Stimulated activated naive CD8-positive, alpha-beta T cell treated with anti-CD3 and anti-CD28 coated beads, Interleukin-15, amount 100 ng/mL, for 72 hours (primary cell): ENCODE measurements around the gene DPYD.

Experiments used
- ATAC-seq: fragments of 150-1000 bp; cut with Tn5 transposase; 2 replicates; pipeline ENCODE4 v1.10.0; 2021; ENCODE audit warnings: mild to moderate bottlenecking, moderate library complexity
- DNase-seq, 2 donors: peaks; one replicate each; pipeline ENCODE4 v3.0.0; 2021 to 2022
- H3K27ac Mint-ChIP-seq, 2 donors: one replicate each; pipeline ENCODE4 v1.8.0; 2022; ENCODE audit warnings: mild to moderate bottlenecking in 2 of 2, mixed read lengths in 2 of 2, moderate library complexity in 2 of 2
- H3K27me3 Mint-ChIP-seq: one replicate; pipeline ENCODE4 v1.8.0; 2022; ENCODE audit warnings: mixed read lengths
- H3K4me1 Mint-ChIP-seq: one replicate; pipeline ENCODE4 v1.8.0; 2022; ENCODE audit warnings: mild to moderate bottlenecking, mixed read lengths
- H3K4me3 Mint-ChIP-seq, 2 donors: one replicate each; pipeline ENCODE4 v1.8.0; 2022; ENCODE audit warnings: mild to moderate bottlenecking in 2 of 2, mixed read lengths in 2 of 2, moderate library complexity in 1 of 2
- H3K9me3 Mint-ChIP-seq, 2 donors: one replicate each; pipeline ENCODE4 v1.8.0; 2022; ENCODE audit warnings: mixed read lengths in 2 of 2

Gene DPYD

GRCh38 chr1:97920832-97921571 lies at the start of gene DPYD:
DPYD (minus strand) TSS chr1:97921034; CDS start chr1:97920922, 112 bp downstream.
- Mint-ChIP-seq H3K4me1 (peaks cover 38% of the 10 kb centered on the region), H3K4me3 (peak within 1 kb of the TSS; percentile 98), H3K27me3 (no peaks in the 10 kb centered on the region), H3K9me3 (peaks cover 0 to 5% of the 10 kb centered on the region in 2 donors), H3K27ac (peak within 1 kb of the TSS; percentile 96 to 97)
- DNase-seq: peak; percentile 84 to 89
- ATAC-seq: peak; percentile 88

- no peak for DNase-seq
- Mint-ChIP-seq H3K27me3 (peaks cover 6% of the 10 kb centered on the region), H3K4me3 (no peak overlapping the region), H3K27ac (no peak overlapping the region), H3K4me1 (no peaks in the 10 kb centered on the region), H3K9me3 (no peaks in the 10 kb centered on the region)
- ATAC-seq: no peak
Observed at GRCh38 chr1:97960470-97960869, 39.6 kb upstream of the DPYD start.

GRCh38 chr1:97947695-97948094 lies 26.9 kb upstream of the DPYD start:
- Mint-ChIP-seq H3K27ac (no peak overlapping the region), H3K9me3 (no peaks in the 10 kb centered on the region), H3K27me3 (no peaks in the 10 kb centered on the region), H3K4me3 (no peak overlapping the region), H3K4me1 (peaks cover 8% of the 10 kb centered on the region)
- ATAC-seq: no peak
- no peak for DNase-seq

- ATAC-seq (no peak), DNase-seq (no peak)
- peak overlapping the region in 1 of 2 donors; percentile 21 for H3K27ac Mint-ChIP-seq
- H3K4me3 Mint-ChIP-seq: no peak overlapping the region
- H3K27me3 Mint-ChIP-seq: no peaks in the 10 kb centered on the region
- H3K4me1 Mint-ChIP-seq: peaks cover 28% of the 10 kb centered on the region
- H3K9me3 Mint-ChIP-seq: no peaks in the 10 kb centered on the region
Observed at GRCh38 chr1:97943354-97943753, 22.5 kb upstream of the DPYD start.

- Mint-ChIP-seq H3K4me1 (peaks cover 35% of the 10 kb centered on the region), H3K4me3 (peak overlapping the region; percentile 19 to 38), H3K27ac (peak overlapping the region in 1 of 2 donors; percentile 57), H3K9me3 (no peaks in the 10 kb centered on the region), H3K27me3 (no peaks in the 10 kb centered on the region)
- DNase-seq: no peak
- peak; percentile 70 for ATAC-seq
Observed at GRCh38 chr1:97942161-97943123, 21.6 kb upstream of the DPYD start.

- H3K27ac Mint-ChIP-seq: no peak overlapping the region
- no peak for ATAC-seq
- H3K4me3 Mint-ChIP-seq: no peak overlapping the region
- H3K27me3 Mint-ChIP-seq: no peaks in the 10 kb centered on the region
- no peak for DNase-seq
- H3K4me1 Mint-ChIP-seq: peaks cover 30% of the 10 kb centered on the region
- H3K9me3 Mint-ChIP-seq: no peaks in the 10 kb centered on the region
Observed at GRCh38 chr1:97938285-97938642, 17.4 kb upstream of the DPYD start.

- ATAC-seq (no peak), DNase-seq (no peak)
- H3K4me3 Mint-ChIP-seq: no peak overlapping the region
- peaks cover 21% of the 10 kb centered on the region for H3K4me1 Mint-ChIP-seq
- H3K27ac Mint-ChIP-seq: no peak overlapping the region
- H3K27me3 Mint-ChIP-seq: no peaks in the 10 kb centered on the region
- no peaks in the 10 kb centered on the region for H3K9me3 Mint-ChIP-seq
Observed at GRCh38 chr1:97936976-97937375, 16.1 kb upstream of the DPYD start.

GRCh38 chr1:97934491-97934890 lies 13.7 kb upstream of the DPYD start:
- no peak overlapping the region for H3K27ac Mint-ChIP-seq
- no peaks in the 10 kb centered on the region for H3K27me3 Mint-ChIP-seq
- ATAC-seq (no peak), DNase-seq (no peak)
- no peak overlapping the region for H3K4me3 Mint-ChIP-seq
- H3K4me1 Mint-ChIP-seq: peaks cover 9% of the 10 kb centered on the region
- H3K9me3 Mint-ChIP-seq: no peaks in the 10 kb centered on the region

GRCh38 chr1:97929874-97930851 lies 9.3 kb upstream of the DPYD start:
- H3K4me1 Mint-ChIP-seq: peaks cover 8% of the 10 kb centered on the region
- H3K9me3 Mint-ChIP-seq: no peaks in the 10 kb centered on the region
- DNase-seq (no peak), ATAC-seq (no peak)
- H3K27ac Mint-ChIP-seq: no peak overlapping the region
- no peak overlapping the region for H3K4me3 Mint-ChIP-seq
- H3K27me3 Mint-ChIP-seq: no peaks in the 10 kb centered on the region

- DNase-seq (no peak), ATAC-seq (peak; percentile 62)
- Mint-ChIP-seq H3K9me3 (peaks cover 0 to 5% of the 10 kb centered on the region in 2 donors), H3K27ac (no peak overlapping the region), H3K27me3 (no peaks in the 10 kb centered on the region), H3K4me1 (peaks cover 14% of the 10 kb centered on the region), H3K4me3 (no peak overlapping the region)
Observed at GRCh38 chr1:97926017-97926708, 5.3 kb upstream of the DPYD start.

- H3K27me3 Mint-ChIP-seq: no peaks in the 10 kb centered on the region
- ATAC-seq: no peak
- DNase-seq: no peak
- no peak overlapping the region for H3K4me3 Mint-ChIP-seq
- H3K9me3 Mint-ChIP-seq: peaks cover 0 to 5% of the 10 kb centered on the region in 2 donors
- peaks cover 14% of the 10 kb centered on the region for H3K4me1 Mint-ChIP-seq
- H3K27ac Mint-ChIP-seq: no peak overlapping the region
Observed at GRCh38 chr1:97925151-97925550, 4.3 kb upstream of the DPYD start.

GRCh38 chr1:97923811-97924210 lies 3.0 kb upstream of the DPYD start:
- Mint-ChIP-seq H3K4me1 (peaks cover 19% of the 10 kb centered on the region), H3K9me3 (peaks cover 0 to 5% of the 10 kb centered on the region in 2 donors), H3K27ac (no peak overlapping the region), H3K4me3 (no peak overlapping the region), H3K27me3 (no peaks in the 10 kb centered on the region)
- ATAC-seq (no peak), DNase-seq (no peak)

GRCh38 chr1:97920276-97920831 lies 480 bp downstream of the DPYD start:
- H3K27ac Mint-ChIP-seq: peak overlapping the region; percentile 96 to 97
- H3K27me3 Mint-ChIP-seq: no peaks in the 10 kb centered on the region
- peak overlapping the region; percentile 98 for H3K4me3 Mint-ChIP-seq
- no peak for DNase-seq
- peaks cover 44% of the 10 kb centered on the region for H3K4me1 Mint-ChIP-seq
- peak; percentile 51 for ATAC-seq
- H3K9me3 Mint-ChIP-seq: peaks cover 0 to 5% of the 10 kb centered on the region in 2 donors

GRCh38 chr1:97919585-97920261 lies 1.1 kb downstream of the DPYD start:
- ATAC-seq: no peak
- DNase-seq: no peak
- H3K4me1 Mint-ChIP-seq: peaks cover 50% of the 10 kb centered on the region

More at GRCh38 chr1:97919585-97920261, 1.1 kb downstream of the DPYD start:
- Mint-ChIP-seq H3K9me3 (peaks cover 0 to 5% of the 10 kb centered on the region in 2 donors), H3K27me3 (no peaks in the 10 kb centered on the region), H3K27ac (peak overlapping the region; percentile 96 to 97), H3K4me3 (peak overlapping the region; percentile 98)
